GM13977 (cell line): ENCODE results near the gene EMP2.

Experiments used
- DNase-seq: peaks from one replicate; pipeline ENCODE4 v3.0.0; 2012; ENCODE audit warnings: low spot score
- in situ Hi-C: fragments of 300-500 bp; cut with MboI; formaldehyde crosslinking; loops from one replicate; pipeline ENCODE4 v1.12.0; 2022; ENCODE audit warnings: low sequenced_read_pairs, low pct_unique_long_range_greater_than_20kb, mixed read lengths, inconsistent platforms; ENCODE audit not compliant: unreplicated experiment
- TF ChIP-seq, protein P1 (sequence below): IDR thresholded peaks from 2 replicates; pipeline ENCODE4 v1.5.1; 2012; ENCODE audit warnings: mild to moderate bottlenecking, control low read depth; ENCODE audit not compliant: insufficient read depth; ENCODE audit errors: extremely low read depth, missing control alignments

The EMP2 gene

DNA sequence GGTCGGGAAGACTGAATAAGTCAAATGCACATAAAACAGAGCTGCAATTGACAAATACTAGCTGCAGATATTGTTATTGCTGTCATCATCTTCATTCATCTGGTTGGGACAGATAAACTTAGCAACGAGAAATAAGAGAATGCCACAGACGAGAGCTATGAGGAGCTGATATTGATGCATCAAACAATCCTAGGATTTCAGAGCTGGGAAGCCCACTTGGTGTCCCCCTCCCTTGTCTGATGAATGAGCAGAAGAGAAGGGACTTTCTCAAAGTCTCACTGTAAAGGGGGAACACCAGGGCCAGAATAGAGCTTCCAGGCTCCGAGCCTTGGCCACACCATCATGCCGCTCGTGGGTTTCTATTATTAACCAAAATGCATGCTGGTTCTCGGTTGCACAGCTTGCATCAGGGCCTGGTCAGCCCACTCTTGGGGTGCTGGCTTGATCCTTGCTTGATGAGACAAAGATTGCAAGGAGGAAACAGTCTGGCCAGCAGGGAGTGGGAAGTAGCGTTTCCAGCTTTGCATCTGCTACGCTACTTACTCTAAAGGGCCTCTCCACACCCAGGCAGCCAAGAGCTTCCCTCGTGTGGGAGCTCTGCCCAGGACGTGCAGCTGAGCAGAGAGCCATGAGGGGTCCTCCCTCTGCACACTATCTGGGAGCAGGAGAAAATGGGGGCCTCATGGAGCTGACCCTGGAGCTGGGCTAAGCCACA, 28.4 kb upstream of the EMP2 start:
- TF ChIP-seq, protein P1, sequence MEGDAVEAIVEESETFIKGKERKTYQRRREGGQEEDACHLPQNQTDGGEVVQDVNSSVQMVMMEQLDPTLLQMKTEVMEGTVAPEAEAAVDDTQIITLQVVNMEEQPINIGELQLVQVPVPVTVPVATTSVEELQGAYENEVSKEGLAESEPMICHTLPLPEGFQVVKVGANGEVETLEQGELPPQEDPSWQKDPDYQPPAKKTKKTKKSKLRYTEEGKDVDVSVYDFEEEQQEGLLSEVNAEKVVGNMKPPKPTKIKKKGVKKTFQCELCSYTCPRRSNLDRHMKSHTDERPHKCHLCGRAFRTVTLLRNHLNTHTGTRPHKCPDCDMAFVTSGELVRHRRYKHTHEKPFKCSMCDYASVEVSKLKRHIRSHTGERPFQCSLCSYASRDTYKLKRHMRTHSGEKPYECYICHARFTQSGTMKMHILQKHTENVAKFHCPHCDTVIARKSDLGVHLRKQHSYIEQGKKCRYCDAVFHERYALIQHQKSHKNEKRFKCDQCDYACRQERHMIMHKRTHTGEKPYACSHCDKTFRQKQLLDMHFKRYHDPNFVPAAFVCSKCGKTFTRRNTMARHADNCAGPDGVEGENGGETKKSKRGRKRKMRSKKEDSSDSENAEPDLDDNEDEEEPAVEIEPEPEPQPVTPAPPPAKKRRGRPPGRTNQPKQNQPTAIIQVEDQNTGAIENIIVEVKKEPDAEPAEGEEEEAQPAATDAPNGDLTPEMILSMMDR: no peak
- in situ Hi-C loops: no loop called here
- DNase-seq: no peak

DNA sequence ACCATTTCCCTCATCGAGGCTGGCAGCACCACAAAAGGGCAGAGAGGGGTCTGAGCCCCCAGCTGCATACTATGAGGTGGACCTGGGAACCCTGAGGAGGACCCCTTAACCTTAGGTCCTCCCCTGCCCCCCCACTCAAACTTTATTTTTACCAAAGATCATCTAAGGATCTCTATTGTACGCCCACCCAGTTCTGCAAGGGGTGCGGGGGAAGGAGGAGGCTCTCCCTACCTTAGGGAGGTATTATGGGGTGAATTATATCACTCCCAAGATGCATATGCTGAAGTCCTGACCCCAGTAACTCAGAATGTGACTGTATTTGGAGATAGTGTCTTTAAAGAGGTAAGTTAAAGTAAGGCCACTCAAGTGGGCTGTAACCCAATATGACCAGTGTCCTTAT, 26.8 kb upstream of the EMP2 start:
- TF ChIP-seq, protein P1: no peak
- in situ Hi-C loops: no loop called here
- no peak for DNase-seq

DNA sequence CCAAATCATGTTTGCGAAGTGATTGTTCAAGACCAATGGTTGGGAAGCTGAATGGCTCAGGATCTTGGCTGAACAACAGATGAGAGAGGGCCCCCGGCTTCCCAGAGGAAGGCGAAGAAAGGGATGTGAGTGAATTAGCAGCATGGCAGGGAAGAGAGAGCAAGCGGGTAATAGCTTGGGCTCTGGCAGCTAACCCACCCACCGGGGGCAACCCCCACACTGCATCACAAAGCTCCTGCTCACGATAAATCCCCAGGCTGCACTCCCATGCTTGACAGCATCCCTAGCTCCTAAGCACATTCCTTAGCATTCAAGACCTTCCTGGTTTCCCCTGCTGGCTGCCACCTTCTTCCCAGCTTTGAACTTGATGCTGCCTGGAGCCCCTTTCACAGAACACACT, 26.2 kb upstream of the EMP2 start:
- TF ChIP-seq, protein P1: no peak
- in situ Hi-C loops: no loop called here
- DNase-seq: no peak

DNA sequence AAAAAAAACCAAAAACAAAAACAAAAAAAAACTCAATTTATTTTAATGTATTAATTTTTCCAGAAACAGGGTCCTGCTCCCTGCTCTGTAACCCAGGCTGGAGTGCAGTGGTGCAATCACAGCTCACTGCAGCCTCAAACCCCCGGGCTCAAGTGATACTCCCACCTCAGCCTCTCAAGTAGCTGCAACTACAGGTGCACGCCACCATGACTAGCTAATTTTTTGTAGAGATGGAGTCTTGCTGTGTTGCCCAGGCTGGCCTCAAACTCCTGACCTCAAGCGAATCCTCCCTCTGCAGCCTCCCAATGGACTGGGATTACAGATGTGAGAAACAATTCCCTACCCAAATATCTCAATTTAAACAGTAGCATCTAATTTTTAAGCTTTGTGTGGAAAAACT, 25.2 kb upstream of the EMP2 start:
- in situ Hi-C loops: no loop called here
- TF ChIP-seq, protein P1: no peak
- DNase-seq: no peak

DNA sequence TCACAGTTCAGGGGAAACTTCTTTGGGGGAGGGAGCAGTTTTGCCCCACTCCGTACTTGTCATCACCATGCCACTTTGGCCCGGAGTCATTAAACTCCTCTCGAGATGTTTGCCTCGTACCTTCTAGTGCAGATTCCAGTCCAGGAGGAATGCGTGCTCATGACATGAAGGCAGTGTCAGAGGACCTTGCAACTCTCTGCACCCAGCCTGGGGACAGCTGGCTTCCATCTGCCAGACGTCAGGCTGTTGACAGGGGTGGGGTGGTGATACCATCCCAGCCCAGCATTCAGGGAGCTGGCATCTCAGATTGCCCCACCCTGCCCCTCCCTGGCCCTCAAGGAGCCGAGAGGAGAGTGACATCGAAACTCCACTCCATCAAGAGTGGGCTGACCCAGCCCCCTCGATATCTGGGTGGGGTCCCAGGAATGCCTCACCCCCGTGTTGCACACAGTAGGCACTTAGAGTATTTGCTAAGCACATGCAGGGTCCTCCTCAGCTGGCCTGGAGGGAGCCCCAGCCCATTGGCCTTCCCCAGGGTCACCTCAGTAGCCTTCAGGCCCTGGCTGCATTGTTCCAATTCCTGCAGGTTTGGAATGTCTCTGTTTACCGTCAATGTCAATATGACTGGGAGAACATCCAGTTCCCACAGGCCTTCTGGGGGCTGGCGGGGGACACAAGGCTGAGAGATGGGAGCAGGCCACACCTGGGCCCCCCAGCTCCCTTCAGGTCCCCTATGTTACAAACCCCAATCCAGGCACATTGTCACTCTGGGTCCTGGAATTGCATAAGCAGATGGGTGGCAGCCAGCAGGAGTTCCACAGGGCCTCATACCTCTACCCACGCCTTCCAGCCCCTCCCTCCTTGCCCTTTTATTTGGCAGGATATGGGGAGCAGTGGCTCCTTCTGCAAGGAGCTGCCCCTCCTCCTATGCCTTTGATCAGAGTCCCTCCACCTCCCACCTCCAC, 21.3 kb upstream of the EMP2 start:
- in situ Hi-C loops: no loop called here
- no peak for DNase-seq

DNA sequence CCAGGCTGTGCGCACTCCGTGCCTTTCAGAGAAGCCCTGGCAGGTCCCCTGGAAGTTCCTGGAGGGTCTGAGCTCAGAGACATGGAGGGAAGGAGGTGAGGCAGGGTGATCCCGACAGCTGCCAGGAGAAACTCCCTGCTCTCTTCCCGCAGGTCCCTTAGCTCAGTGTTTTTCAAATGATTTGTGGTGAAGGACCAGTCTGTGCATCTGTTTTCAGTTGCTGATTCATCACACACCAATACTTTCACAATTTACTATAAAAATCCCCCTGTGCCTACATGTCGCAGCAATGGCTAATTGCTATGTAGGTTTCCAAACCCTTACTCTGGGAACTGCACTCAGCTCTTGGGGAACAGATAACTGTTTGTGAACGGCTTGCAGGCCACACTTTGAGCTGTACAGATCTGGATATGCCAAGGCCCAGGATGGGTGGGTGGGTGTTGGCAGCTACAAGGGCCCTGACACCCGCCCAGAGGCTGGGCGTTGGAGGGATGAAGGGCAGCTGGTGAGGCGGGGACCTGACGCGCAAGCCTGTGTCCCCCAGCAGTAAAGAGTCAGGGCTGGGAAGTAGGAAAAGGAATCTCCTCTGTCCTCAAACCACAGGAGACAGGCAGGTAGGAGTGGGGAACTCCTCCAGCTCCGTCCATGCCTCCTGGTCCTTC, 20.5 kb upstream of the EMP2 start:
- DNase-seq: peak; percentile 58
- TF ChIP-seq, protein P1: no peak
- in situ Hi-C loops: no loop called here

More for the DNA sequence above, 21.3 kb upstream of the EMP2 start:
- TF ChIP-seq, protein P1: no peak
